ENCODE results near the gene CPSF3.

DNA sequence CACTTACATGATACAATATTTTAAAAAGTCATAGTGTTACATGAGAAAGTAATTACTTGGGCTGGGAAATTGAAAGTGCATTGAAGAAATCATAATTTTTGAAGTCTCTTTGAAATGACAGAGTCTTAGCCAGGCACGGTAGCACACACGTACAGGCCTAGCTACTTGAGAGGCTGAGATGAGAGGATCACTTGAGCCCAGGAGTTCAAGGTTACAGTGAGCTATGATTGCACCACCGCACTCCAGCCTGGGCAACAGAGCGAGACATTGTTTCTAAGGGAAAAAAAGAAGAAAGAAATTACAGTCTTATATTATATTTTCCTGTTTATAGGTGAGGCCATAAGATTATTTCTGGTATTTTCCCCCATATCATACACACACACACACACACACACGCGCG lies 41.7 kb downstream of the CPSF3 start:
- TF ChIP-seq POLR2A (IDR thresholded peaks at IDR 0.05; ENCODE audit: low read length) (no peak), NPAS2 (CRISPR knock-in tag; IDR thresholded peaks at IDR 0.05; ENCODE audit: borderline replicate concordance) (no peak), CEBPB (IDR thresholded peaks at IDR 0.05) (no peak), HOXA7 (CRISPR knock-in tag; IDR thresholded peaks at IDR 0.05) (no peak), RNF2 (IDR thresholded peaks at IDR 0.05; ENCODE audit: borderline replicate concordance, low read depth) (no peak), FOXS1 (CRISPR knock-in tag; IDR thresholded peaks at IDR 0.05) (no peak), RAD21 (conservative IDR thresholded peaks at IDR 0.05 in 1 of 2, IDR thresholded peaks at IDR 0.05 in 1 of 2) (no peak)
- TF ChIP-seq, protein P1, sequence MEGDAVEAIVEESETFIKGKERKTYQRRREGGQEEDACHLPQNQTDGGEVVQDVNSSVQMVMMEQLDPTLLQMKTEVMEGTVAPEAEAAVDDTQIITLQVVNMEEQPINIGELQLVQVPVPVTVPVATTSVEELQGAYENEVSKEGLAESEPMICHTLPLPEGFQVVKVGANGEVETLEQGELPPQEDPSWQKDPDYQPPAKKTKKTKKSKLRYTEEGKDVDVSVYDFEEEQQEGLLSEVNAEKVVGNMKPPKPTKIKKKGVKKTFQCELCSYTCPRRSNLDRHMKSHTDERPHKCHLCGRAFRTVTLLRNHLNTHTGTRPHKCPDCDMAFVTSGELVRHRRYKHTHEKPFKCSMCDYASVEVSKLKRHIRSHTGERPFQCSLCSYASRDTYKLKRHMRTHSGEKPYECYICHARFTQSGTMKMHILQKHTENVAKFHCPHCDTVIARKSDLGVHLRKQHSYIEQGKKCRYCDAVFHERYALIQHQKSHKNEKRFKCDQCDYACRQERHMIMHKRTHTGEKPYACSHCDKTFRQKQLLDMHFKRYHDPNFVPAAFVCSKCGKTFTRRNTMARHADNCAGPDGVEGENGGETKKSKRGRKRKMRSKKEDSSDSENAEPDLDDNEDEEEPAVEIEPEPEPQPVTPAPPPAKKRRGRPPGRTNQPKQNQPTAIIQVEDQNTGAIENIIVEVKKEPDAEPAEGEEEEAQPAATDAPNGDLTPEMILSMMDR (IDR thresholded peaks at IDR 0.05), result no peak
- TF ChIP-seq, protein P2, sequence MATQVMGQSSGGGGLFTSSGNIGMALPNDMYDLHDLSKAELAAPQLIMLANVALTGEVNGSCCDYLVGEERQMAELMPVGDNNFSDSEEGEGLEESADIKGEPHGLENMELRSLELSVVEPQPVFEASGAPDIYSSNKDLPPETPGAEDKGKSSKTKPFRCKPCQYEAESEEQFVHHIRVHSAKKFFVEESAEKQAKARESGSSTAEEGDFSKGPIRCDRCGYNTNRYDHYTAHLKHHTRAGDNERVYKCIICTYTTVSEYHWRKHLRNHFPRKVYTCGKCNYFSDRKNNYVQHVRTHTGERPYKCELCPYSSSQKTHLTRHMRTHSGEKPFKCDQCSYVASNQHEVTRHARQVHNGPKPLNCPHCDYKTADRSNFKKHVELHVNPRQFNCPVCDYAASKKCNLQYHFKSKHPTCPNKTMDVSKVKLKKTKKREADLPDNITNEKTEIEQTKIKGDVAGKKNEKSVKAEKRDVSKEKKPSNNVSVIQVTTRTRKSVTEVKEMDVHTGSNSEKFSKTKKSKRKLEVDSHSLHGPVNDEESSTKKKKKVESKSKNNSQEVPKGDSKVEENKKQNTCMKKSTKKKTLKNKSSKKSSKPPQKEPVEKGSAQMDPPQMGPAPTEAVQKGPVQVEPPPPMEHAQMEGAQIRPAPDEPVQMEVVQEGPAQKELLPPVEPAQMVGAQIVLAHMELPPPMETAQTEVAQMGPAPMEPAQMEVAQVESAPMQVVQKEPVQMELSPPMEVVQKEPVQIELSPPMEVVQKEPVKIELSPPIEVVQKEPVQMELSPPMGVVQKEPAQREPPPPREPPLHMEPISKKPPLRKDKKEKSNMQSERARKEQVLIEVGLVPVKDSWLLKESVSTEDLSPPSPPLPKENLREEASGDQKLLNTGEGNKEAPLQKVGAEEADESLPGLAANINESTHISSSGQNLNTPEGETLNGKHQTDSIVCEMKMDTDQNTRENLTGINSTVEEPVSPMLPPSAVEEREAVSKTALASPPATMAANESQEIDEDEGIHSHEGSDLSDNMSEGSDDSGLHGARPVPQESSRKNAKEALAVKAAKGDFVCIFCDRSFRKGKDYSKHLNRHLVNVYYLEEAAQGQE (IDR thresholded peaks at IDR 0.05), result no peak

Data from A549 (cell line).